PFSK-1 (cell line): ENCODE results near the gene GRIK1.

Source experiments
- FOXP2 ChIP-seq: optimal IDR thresholded peaks from 2 replicates; pipeline ENCODE3; 2011; ENCODE audit warnings: borderline replicate concordance, control low read depth, inconsistent platforms; ENCODE audit not compliant: insufficient read depth; ENCODE audit errors: extremely low read length, extremely low read depth
- POLR2AphosphoS5 ChIP-seq: IDR thresholded peaks from 2 replicates; pipeline ENCODE4 v1.6.1; 2012; ENCODE audit warnings: low read depth, mild to moderate bottlenecking, control low read depth, low read length, moderate library complexity
- REST ChIP-seq, 2 experiments: IDR thresholded peaks; 2 replicates each; pipeline versions ENCODE4 v1.6.1 to v1.8.0; 2011 to 2012; ENCODE audit warnings: low read depth in 2 of 2, low read length in 2 of 2, control low read depth in 1 of 2, inconsistent platforms in 1 of 2, mild to moderate bottlenecking in 1 of 2, moderate library complexity in 1 of 2; ENCODE audit not compliant: insufficient read depth in 1 of 2
- SIN3A ChIP-seq: IDR thresholded peaks from 2 replicates; pipeline ENCODE4 v1.6.1; 2012; ENCODE audit warnings: mild to moderate bottlenecking, low read length, moderate library complexity, borderline replicate concordance; ENCODE audit not compliant: insufficient read depth
- TAF1 ChIP-seq: IDR thresholded peaks from 2 replicates; pipeline ENCODE4 v1.6.1; 2012; ENCODE audit warnings: low read length, control low read depth, borderline replicate concordance; ENCODE audit not compliant: insufficient read depth

DNA sequence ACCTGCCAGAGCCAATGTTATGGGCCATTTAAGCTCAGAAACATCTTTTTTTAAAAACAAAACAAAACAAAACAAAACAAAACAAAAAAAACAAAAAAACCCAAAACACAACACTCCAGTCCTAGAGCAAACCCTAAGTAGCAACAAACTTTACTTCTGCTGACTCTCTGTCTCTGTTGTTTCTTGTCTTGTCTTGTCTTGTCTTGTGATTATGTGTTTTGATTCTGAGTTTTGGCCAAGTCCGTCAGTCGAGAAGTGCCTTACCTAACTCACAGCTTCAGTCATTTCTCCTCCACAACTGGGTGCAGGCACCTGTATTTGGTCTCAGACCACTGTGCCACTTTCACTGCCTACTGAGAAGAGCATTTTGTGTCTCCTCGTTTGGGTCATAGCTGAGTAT is 333.2 kb downstream of the GRIK1 start:
- no peak for TF ChIP-seq FOXP2
- no peak for TF ChIP-seq SIN3A
- TF ChIP-seq POLR2AphosphoS5: no peak
- TF ChIP-seq REST (IDR thresholded peaks at IDR 0.05; ENCODE audit: insufficient read depth in 1 of 2, low read depth in 2 of 2, low read length in 2 of 2): no peak
- TF ChIP-seq TAF1: no peak
